Measurements from ENCODE around the gene IQCC.

DNA sequence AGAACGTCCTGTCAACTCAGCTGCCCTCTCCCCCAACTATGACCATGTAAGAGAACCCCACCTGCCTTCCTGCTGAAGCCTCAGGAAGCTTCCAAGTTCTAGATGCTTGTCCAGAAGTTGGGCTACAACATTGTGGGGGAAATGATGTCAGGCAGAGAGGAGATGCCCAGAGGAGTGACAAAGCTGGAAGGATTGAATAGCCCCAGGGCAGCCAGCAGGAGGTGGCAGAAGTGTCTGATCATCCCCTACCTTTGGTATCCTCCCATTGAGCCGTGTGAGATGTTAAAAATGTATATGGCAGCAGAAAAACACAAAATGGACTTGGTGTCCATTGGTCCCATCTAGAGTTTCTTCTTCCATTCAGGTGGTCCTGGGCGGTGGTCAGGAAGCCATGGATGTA, 23.3 kb downstream of the IQCC start:
- TF ChIP-seq POLR2A (IDR thresholded peaks at IDR 0.05; ENCODE audit: low read length) (no peak), GATA1 (IDR thresholded peaks at IDR 0.05; ENCODE audit: low read depth, low read length) (no peak)

Measured in erythroblast (primary cell).